ENCODE data around the gene EIF2S1.

EIF2S1 gene

DNA sequence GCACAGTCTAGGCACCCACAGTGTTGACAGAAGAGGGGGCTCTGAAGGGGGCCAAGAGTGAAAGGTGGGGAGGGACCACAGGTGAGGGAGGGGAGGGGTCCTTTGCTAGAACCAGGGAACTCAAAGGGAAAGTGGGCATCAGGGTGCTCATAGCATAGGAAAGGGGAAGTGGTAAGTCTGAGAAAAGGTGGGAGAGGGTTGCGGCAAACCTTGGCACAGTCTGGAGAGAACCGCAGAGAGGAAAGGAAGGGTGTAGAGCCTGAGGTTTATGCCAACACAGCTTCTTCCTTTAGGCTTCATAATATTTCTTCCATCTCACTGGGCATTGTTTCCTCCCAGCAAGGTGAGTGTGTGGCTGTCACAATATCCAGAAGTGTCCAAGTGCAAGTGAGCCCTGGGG lies 63.3 kb downstream of the EIF2S1 start:
- no peak for DNase-seq
- in situ Hi-C loops (cut with HindIII; ENCODE audit: low pct_ligation_motif_present, low sequenced_read_pairs), result no loop called here
- Histone ChIP-seq H3K27ac (no peak overlapping the region), H3K4me3 (ENCODE audit: low read depth, low read length) (no peak overlapping the region), H3K27me3 (replicated peaks) (no peaks in the 10 kb centered on the region), H3K36me3 (replicated peaks) (no peaks in the 10 kb centered on the region)
- TF ChIP-seq CTCF (IDR thresholded peaks at IDR 0.05; ENCODE audit: low read depth, low read length, missing control alignments), result no peak

GRCh38 chr14:67424539-67424938 lies 64.4 kb downstream of the EIF2S1 start:
- no peak for DNase-seq
- no peaks in the 10 kb centered on the region for H3K27me3 ChIP-seq (replicated peaks)
- in situ Hi-C loops (cut with HindIII; ENCODE audit: low pct_ligation_motif_present, low sequenced_read_pairs), result no loop called here
- H3K4me3 ChIP-seq (ENCODE audit: low read depth, low read length), result no peak overlapping the region
- no peaks in the 10 kb centered on the region for H3K36me3 ChIP-seq (replicated peaks)
- H3K27ac ChIP-seq, result no peak overlapping the region
- no peak for TF ChIP-seq CTCF (IDR thresholded peaks at IDR 0.05; ENCODE audit: low read depth, low read length, missing control alignments)

DNA sequence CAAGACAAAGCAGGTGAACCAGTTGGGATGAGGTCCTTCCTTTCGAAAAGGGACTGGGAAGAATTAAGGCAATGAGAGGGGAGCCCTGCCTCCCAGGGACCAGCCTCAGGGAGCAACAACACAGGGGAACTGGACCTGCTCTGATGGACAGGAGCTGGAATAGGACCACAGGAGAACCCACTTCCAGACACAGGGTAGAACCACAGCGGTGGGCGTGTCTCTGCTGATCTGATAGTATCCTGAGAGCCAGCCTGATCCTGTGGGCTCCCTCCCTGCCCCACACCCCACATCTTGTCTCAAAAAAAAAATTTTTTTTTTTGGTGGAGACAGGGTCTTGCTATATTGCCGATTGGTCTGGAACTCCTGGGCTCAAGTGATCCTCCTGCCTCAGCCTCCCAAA lies 65.5 kb downstream of the EIF2S1 start:
- no peak overlapping the region for H3K4me3 ChIP-seq (ENCODE audit: low read depth, low read length)
- H3K27ac ChIP-seq, result no peak overlapping the region
- no peak for DNase-seq
- in situ Hi-C loops (cut with HindIII; ENCODE audit: low pct_ligation_motif_present, low sequenced_read_pairs), result no loop called here
- H3K27me3 ChIP-seq (replicated peaks), result no peaks in the 10 kb centered on the region
- TF ChIP-seq CTCF (IDR thresholded peaks at IDR 0.05; ENCODE audit: low read depth, low read length, missing control alignments), result no peak
- H3K36me3 ChIP-seq (replicated peaks), result no peaks in the 10 kb centered on the region

GRCh38 chr14:67426161-67426560 lies 66.0 kb downstream of the EIF2S1 start:
- no peak overlapping the region for H3K4me3 ChIP-seq (ENCODE audit: low read depth, low read length)
- no peak for DNase-seq
- in situ Hi-C loops (cut with HindIII; ENCODE audit: low pct_ligation_motif_present, low sequenced_read_pairs), result no loop called here

GRCh38 chr14:67426983-67427606 lies 67.0 kb downstream of the EIF2S1 start:
- TF ChIP-seq CTCF (IDR thresholded peaks at IDR 0.05; ENCODE audit: low read depth, low read length, missing control alignments), result peak; percentile 87
- in situ Hi-C loops (cut with HindIII; ENCODE audit: low pct_ligation_motif_present, low sequenced_read_pairs), result no loop called here
- peak; percentile 54 for DNase-seq
- Histone ChIP-seq H3K4me3 (ENCODE audit: low read depth, low read length) (no peak overlapping the region), H3K36me3 (replicated peaks) (no peaks in the 10 kb centered on the region), H3K27me3 (replicated peaks) (no peaks in the 10 kb centered on the region), H3K27ac (no peak overlapping the region)

More at GRCh38 chr14:67426161-67426560, 66.0 kb downstream of the EIF2S1 start:
- Histone ChIP-seq H3K27ac (no peak overlapping the region), H3K27me3 (replicated peaks) (no peaks in the 10 kb centered on the region), H3K36me3 (replicated peaks) (no peaks in the 10 kb centered on the region)
- TF ChIP-seq CTCF (IDR thresholded peaks at IDR 0.05; ENCODE audit: low read depth, low read length, missing control alignments), result no peak

DNA sequence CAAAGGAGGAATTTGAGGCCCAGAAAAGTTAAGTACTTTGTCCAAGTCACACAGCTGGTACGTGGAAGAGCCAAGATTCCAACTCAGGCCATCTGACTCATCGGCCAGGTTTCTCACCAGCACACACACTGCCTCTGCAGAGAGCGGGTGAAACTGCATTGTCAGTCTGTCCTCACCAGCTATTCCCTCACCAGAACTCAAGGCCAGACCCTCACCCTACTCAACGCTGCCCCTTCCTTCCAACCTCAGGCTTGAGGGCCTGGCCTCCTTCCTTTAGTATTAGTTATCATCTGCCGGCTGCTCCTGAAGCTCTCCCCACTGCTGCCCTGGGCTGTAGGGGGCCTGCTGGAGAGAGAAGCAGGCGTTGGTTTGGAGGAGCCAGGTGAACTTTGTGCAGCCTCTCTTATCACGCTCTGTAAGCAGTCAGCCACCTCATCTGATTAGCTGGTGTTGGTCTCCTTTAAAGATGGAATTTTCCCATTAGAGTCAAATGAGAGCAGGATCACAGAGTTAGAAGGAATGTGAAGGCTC lies 68.4 kb downstream of the EIF2S1 start:
- in situ Hi-C loops (cut with HindIII; ENCODE audit: low pct_ligation_motif_present, low sequenced_read_pairs), result no loop called here
- Histone ChIP-seq H3K27me3 (replicated peaks) (no peaks in the 10 kb centered on the region), H3K36me3 (replicated peaks) (no peaks in the 10 kb centered on the region), H3K27ac (no peak overlapping the region), H3K4me3 (ENCODE audit: low read depth, low read length) (no peak overlapping the region)
- TF ChIP-seq CTCF (IDR thresholded peaks at IDR 0.05; ENCODE audit: low read depth, low read length, missing control alignments), result peak; percentile 10
- peak; percentile 55 for DNase-seq

Measured in brain microvascular endothelial cell (primary cell).